Activated CD4-positive, alpha-beta T cell treated with anti-CD3 and anti-CD28 coated beads for 24 hours (primary cell): Measurements from ENCODE around the gene CDC42SE2.

Experiments
- DNase-seq, 2 donors: peaks; one replicate each; pipeline ENCODE4 v3.0.0-alpha.2; 2020; ENCODE audit warnings: low read depth in 2 of 2

The CDC42SE2 gene

DNA sequence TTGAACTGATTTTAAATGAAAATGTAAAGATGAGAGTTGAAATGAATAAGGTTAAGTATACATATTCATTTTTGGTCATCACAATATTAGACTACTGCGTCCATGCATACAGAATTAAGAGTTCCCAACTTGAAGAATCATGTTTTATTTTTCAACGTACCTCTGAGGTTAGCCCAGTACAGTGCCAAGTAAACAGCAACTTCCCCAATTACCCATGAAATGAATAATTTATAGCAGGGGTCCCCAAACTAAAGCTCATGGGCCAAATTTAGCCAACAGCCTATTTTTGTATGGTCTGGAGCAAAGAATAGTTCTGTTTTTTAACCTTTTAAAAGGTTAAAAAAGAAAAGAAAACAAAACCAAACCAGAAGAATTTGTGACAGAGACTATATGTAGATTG lies 167.9 kb downstream of the CDC42SE2 start:
- DNase-seq = no peak

DNA sequence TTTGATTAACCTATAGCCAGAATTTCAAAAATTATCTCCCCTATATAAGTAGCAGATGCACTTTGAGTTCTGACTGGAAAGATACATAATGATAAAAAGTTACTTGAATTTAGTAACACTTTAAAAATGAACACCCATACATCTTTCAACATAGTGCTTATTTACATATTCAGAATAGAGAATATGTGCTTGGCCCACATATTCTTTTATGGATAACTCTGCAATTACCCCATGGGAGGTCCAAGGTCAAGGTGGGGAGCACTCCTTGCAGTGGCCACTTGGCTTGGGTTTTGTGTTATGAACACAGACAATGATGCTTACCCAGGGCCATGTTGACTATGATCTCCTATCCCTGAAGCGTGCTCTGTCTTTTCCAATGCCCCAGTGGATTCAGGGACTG lies 169.3 kb downstream of the CDC42SE2 start:
- DNase-seq = no peak

- DNase-seq = no peak
Measured at GRCh38 chr5:131436081-131436480, 172.2 kb downstream of the CDC42SE2 start.

- DNase-seq = no peak
Measured at GRCh38 chr5:131441184-131441583, 177.3 kb downstream of the CDC42SE2 start.
